H1 (cell line): ENCODE data around the gene CEP350. TPM values are rescaled to one million over a fixed set of nuclear protein-coding genes. Genes with fewer than 3 reads are reported as not detected.

Source experiments
- CTCF ChIA-PET: fragments of 300-600 bp; sonication (Branson Sonifier 250); formaldehyde crosslinking; loops from one replicate; lab custom pipeline; 2021; ENCODE audit not compliant: partially characterized antibody; lab: Charles Lee
- POLR2A ChIA-PET: fragments of 300-600 bp; sonication (Branson Sonifier 250); formaldehyde crosslinking; loops from one replicate; lab custom pipeline; 2021; ENCODE audit warnings: inconsistent platforms; ENCODE audit not compliant: partially characterized antibody; lab: Charles Lee
- DNase-seq, 2 experiments: peaks; one replicate each; pipeline versions ENCODE4 v3.0.0 to v3.0.0-alpha.2; 2010 to 2022; ENCODE audit warnings: low spot score in 2 of 2, low read depth in 1 of 2, mixed read lengths in 1 of 2
- FAIRE-seq: peaks from 2 replicates; lab custom pipeline; 2011; peaks lifted over from hg19 to GRCh38; lab: Jason Lieb, UNC
- H2AFZ ChIP-seq: 2 replicates; pipeline ENCODE4 v1.8.1; 2012; ENCODE audit warnings: low read length, inconsistent platforms
- H2AK5ac ChIP-seq: 2 replicates; pipeline ENCODE4 v1.6.1; 2013; ENCODE audit warnings: low read depth, low read length
- H2BK120ac ChIP-seq: replicated peaks from 2 replicates; pipeline ENCODE3; 2013; ENCODE audit warnings: low read depth, low read length, inconsistent platforms
- H2BK12ac ChIP-seq: 2 replicates; pipeline ENCODE4 v1.6.1; 2013; ENCODE audit warnings: low read depth, low read length
- H2BK15ac ChIP-seq: 2 replicates; pipeline ENCODE4 v1.6.1; 2013; ENCODE audit warnings: low read length
- H2BK20ac ChIP-seq: 2 replicates; pipeline ENCODE4 v1.6.1; 2013; ENCODE audit warnings: low read length
- H2BK5ac ChIP-seq: 2 replicates; pipeline ENCODE4 v1.6.1; 2013; ENCODE audit warnings: low read depth, low read length
- H3K14ac ChIP-seq: 2 replicates; pipeline ENCODE4 v1.6.1; 2013; ENCODE audit warnings: inconsistent platforms; ENCODE audit not compliant: insufficient read length
- H3K18ac ChIP-seq: 2 replicates; pipeline ENCODE4 v1.6.1; 2013; ENCODE audit warnings: low read length; ENCODE audit errors: extremely low read depth
- H3K23ac ChIP-seq: 2 replicates; pipeline ENCODE4 v1.6.1; 2013; ENCODE audit warnings: inconsistent platforms; ENCODE audit not compliant: insufficient read length
- H3K23me2 ChIP-seq: 2 replicates; pipeline ENCODE4 v1.6.1; 2013; ENCODE audit warnings: low read depth, low read length
- H3K27ac ChIP-seq: 2 replicates; pipeline ENCODE4 v1.6.1; 2011; ENCODE audit warnings: low read depth, low read length, inconsistent platforms
- H3K27me3 ChIP-seq, 4 experiments: replicated peaks in 1 of 4; 1 replicate in 1 of 4; 2 replicates in 3 of 4; pipeline versions ENCODE4 v1.6.1 to v1.8.1; 2011 to 2013; ENCODE audit warnings: low read length in 3 of 4, mild to moderate bottlenecking in 3 of 4, inconsistent platforms in 2 of 4, mixed read lengths in 2 of 4, moderate library complexity in 1 of 4; ENCODE audit not compliant: control insufficient read depth in 3 of 4, insufficient read depth in 3 of 4; ENCODE audit errors: extremely low read depth in 1 of 4
- H3K36me3 ChIP-seq, 4 experiments: 2 replicates each; pipeline versions ENCODE4 v1.6.1 to v1.8.1; 2011 to 2013; ENCODE audit warnings: mild to moderate bottlenecking in 4 of 4, low read length in 3 of 4, moderate library complexity in 2 of 4, control low read depth in 1 of 4, inconsistent platforms in 1 of 4; ENCODE audit not compliant: insufficient read depth in 4 of 4, control insufficient read depth in 2 of 4
- H3K4ac ChIP-seq: replicated peaks from 2 replicates; pipeline ENCODE3; 2013; ENCODE audit warnings: low read length, low read depth, mixed read lengths, inconsistent platforms; ENCODE audit not compliant: insufficient read length
- H3K4me1 ChIP-seq, 4 experiments: replicated peaks in 1 of 4; 1 replicate in 1 of 4; 2 replicates in 3 of 4; pipeline versions ENCODE4 v1.6.1 to v1.8.1; 2011 to 2013; ENCODE audit warnings: low read length in 3 of 4, inconsistent platforms in 2 of 4, mixed read lengths in 1 of 4; ENCODE audit not compliant: insufficient read depth in 4 of 4, control insufficient read depth in 3 of 4
- H3K4me2 ChIP-seq, 2 experiments: 2 replicates each; pipeline versions ENCODE4 v1.6.1 to v1.8.1; 2011 to 2013; ENCODE audit warnings: low read depth in 2 of 2, low read length in 2 of 2, control low read depth in 1 of 2, inconsistent platforms in 1 of 2, mild to moderate bottlenecking in 1 of 2; ENCODE audit not compliant: insufficient read depth in 1 of 2
- H3K4me3 ChIP-seq, 4 experiments: fragments of 200-600, 300-600 bp in 1 of 4; sonication (generic), shearing (Covaris generic), sonication (Bioruptor Twin) in 1 of 4; 2 replicates each; pipeline versions ENCODE4 v1.5.1 to v1.8.1; 2011 to 2016; ENCODE audit warnings: low read length in 4 of 4, low read depth in 3 of 4, control low read depth in 2 of 4, inconsistent platforms in 2 of 4, mild to moderate bottlenecking in 2 of 4, mixed read lengths in 1 of 4, moderate library complexity in 1 of 4; ENCODE audit not compliant: insufficient read depth in 2 of 4; ENCODE audit errors: extremely low read depth in 1 of 4
- H3K56ac ChIP-seq: replicated peaks from 2 replicates; pipeline ENCODE3; 2013; ENCODE audit warnings: low read depth, mild to moderate bottlenecking, mixed read lengths, low read length, inconsistent platforms; ENCODE audit not compliant: insufficient read length
- H3K79me1 ChIP-seq: 2 replicates; pipeline ENCODE4 v1.6.1; 2013; ENCODE audit warnings: low read depth, low read length, control low read depth
- H3K79me2 ChIP-seq, 2 experiments: 2 replicates each; pipeline versions ENCODE4 v1.6.1 to v1.8.1; 2012 to 2013; ENCODE audit warnings: low read length in 2 of 2, mild to moderate bottlenecking in 2 of 2, inconsistent platforms in 1 of 2; ENCODE audit not compliant: insufficient read depth in 2 of 2, control insufficient read depth in 1 of 2
- H3K9ac ChIP-seq, 4 experiments: replicated peaks in 1 of 4; 1 replicate in 1 of 4; 2 replicates in 3 of 4; pipeline versions ENCODE4 v1.6.1 to v1.8.1; 2011 to 2013; ENCODE audit warnings: low read depth in 3 of 4, low read length in 3 of 4, control low read depth in 2 of 4, mild to moderate bottlenecking in 2 of 4, moderate library complexity in 2 of 4, inconsistent platforms in 1 of 4; ENCODE audit errors: extremely low read depth in 1 of 4
- H3K9me3 ChIP-seq, 2 experiments: 2 replicates each; pipeline versions ENCODE4 v1.6.1 to v1.8.1; 2012 to 2013; ENCODE audit warnings: mild to moderate bottlenecking in 2 of 2, moderate library complexity in 2 of 2, control low read depth in 1 of 2, inconsistent platforms in 1 of 2, low read depth in 1 of 2, low read length in 1 of 2, mixed read lengths in 1 of 2; ENCODE audit not compliant: insufficient read depth in 2 of 2
- H4K20me1 ChIP-seq, 2 experiments: replicated peaks in 1 of 2; 2 replicates each; pipeline versions ENCODE3 to v1.8.1; 2011 to 2013; ENCODE audit warnings: inconsistent platforms in 2 of 2, low read length in 2 of 2, mild to moderate bottlenecking in 1 of 2; ENCODE audit not compliant: insufficient read depth in 2 of 2, control insufficient read depth in 1 of 2
- H4K5ac ChIP-seq: 2 replicates; pipeline ENCODE4 v1.6.1; 2013; ENCODE audit warnings: low read length, low read depth, mixed read lengths, inconsistent platforms; ENCODE audit not compliant: insufficient read length
- H4K8ac ChIP-seq: 2 replicates; pipeline ENCODE4 v1.8.0; 2013; ENCODE audit warnings: mild to moderate bottlenecking, moderate library complexity, low read length, inconsistent platforms; ENCODE audit not compliant: insufficient read depth; ENCODE audit errors: extremely low read depth
- H4K91ac ChIP-seq: replicated peaks from 2 replicates; pipeline ENCODE3; 2013; ENCODE audit warnings: low read length, mixed read lengths, inconsistent platforms; ENCODE audit not compliant: insufficient read length
- BACH1 ChIP-seq: IDR thresholded peaks from 2 replicates; pipeline ENCODE4 v1.6.1; 2012; ENCODE audit warnings: low read length, improper control_type of control experiment
- CEBPB ChIP-seq: IDR thresholded peaks from 2 replicates; pipeline ENCODE4 v1.6.1; 2012; ENCODE audit warnings: low read depth, low read length
- EGR1 ChIP-seq: IDR thresholded peaks from 2 replicates; pipeline ENCODE4 v1.6.1; 2011; ENCODE audit warnings: low read depth, low read length, borderline replicate concordance
- NRF1 ChIP-seq: IDR thresholded peaks from 2 replicates; pipeline ENCODE4 v1.6.1; 2011; ENCODE audit warnings: mild to moderate bottlenecking, low read depth, low read length, improper control_type of control experiment
- PHF8 ChIP-seq: fragments of 200-600 bp; sonication (generic); conservative IDR thresholded peaks from 2 replicates; pipeline ENCODE4 v1.7.1; 2012; ENCODE audit warnings: low read depth, mild to moderate bottlenecking, inconsistent platforms, low read length, moderate library complexity
- RXRA ChIP-seq: IDR thresholded peaks from 2 replicates; pipeline ENCODE4 v1.6.1; 2011; ENCODE audit warnings: low read depth, mild to moderate bottlenecking, low read length, moderate library complexity; ENCODE audit not compliant: insufficient read depth
- SP1 ChIP-seq: IDR thresholded peaks from 2 replicates; pipeline ENCODE4 v1.6.1; 2011; ENCODE audit warnings: low read depth, low read length
- TCF12 ChIP-seq: IDR thresholded peaks from 2 replicates; pipeline ENCODE4 v1.6.1; 2011; ENCODE audit warnings: low read depth, mild to moderate bottlenecking, low read length
- WGBS, 2 experiments: shearing (Covaris generic) in 1 of 2; methylation state at CpG; one replicate each; pipeline versions ENCODE4 v1.1.6 to v1.1.7; 2013 to 2015; ENCODE audit warnings: low lambda C conversion rate in 2 of 2, mixed read lengths in 2 of 2, inconsistent platforms in 1 of 2, low coverage in 1 of 2, missing lambda C conversion rate in 1 of 2; ENCODE audit not compliant: insufficient replicate concordance in 2 of 2, insufficient coverage in 1 of 2, insufficient read length in 1 of 2; ENCODE audit errors: extremely low coverage in 1 of 2, missing lambda C conversion rate in 1 of 2; 5-methylcytosine and 5-hydroxymethylcytosine counted together
- polyA plus RNA-seq, 7 experiments: library from polyadenylated mRNA; depleted of rRNA in 3 of 7; stranded (reverse) in 5 of 7; unstranded in 2 of 7; fragments of >200 nt in 5 of 7; fragments of 200-250 nt in 2 of 7; gene quantifications; 1 replicate in 5 of 7; 2 replicates in 1 of 7; 4 replicates in 1 of 7; pipeline versions ENCODE4 v1.2.1 to v1.2.3, GENCODE V29; 2011 to 2013; ENCODE audit warnings: missing spikeins in 2 of 7, mixed read lengths in 2 of 7
- total RNA-seq: library from RNA; stranded (reverse); fragmentation: NEBNext Ultra II Directional; extraction: Animal tissue kit (Norgen Biotek cat#: 25700); gene quantifications from 2 replicates; pipeline ENCODE4 v1.2.1, GENCODE V29; 2021

CEP350 gene
- total and polyA plus RNA-seq, 2 of the 8 experiments (the other 6 are each of a cell fraction or from before 2014, with no cell fraction given): 5.6 to 39.4 TPM

DNA sequence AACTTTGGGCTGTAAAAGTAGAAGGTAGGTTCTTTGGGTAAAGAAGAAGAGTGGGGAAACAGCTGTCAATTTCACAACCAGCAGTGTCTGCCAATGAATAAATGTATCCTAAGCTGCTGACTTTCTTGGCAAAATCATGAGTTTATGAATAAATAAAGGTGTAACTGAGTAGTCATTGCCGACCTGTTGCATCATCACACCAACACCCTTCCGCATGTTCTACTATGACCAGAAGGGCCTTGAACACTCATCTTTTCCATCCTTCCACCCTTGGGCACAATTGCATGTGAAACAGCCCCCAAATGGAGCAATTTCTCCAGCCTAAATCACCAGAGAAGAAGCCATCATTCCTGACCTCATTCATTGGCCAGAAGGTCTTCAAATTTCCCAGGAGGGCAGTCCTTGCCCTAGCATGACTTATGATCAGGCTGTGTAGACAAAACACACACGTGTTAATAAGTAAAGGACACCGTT lies 168.9 kb downstream of the CEP350 start:
- FAIRE-seq: no peak

More for the DNA sequence above, 168.9 kb downstream of the CEP350 start:
- ChIA-PET POLR2A (no interaction called here), CTCF (interaction anchor here (1.6 to 2.2 kb wide), 4 partner anchors 20 to 56 kb away, joined by 3 to 12 read pairs (median 7); no protein-coding TSS in a partner anchor)
- Histone ChIP-seq H4K5ac (no peak overlapping the region), H2BK12ac (no peak overlapping the region), H4K8ac (no peak overlapping the region), H4K20me1 (no peaks in the 10 kb centered on the region), H2BK15ac (no peak overlapping the region), H3K14ac (no peak overlapping the region), H3K56ac (no peak overlapping the region), H3K9ac (no peak overlapping the region), H3K36me3 (no peaks in the 10 kb centered on the region), H2BK5ac (no peak overlapping the region), H2BK20ac (no peak overlapping the region), H3K79me1 (no peaks in the 10 kb centered on the region), H3K23ac (no peak overlapping the region), H3K9me3 (no peaks in the 10 kb centered on the region), H3K4me3 (no peak overlapping the region), H3K4ac (no peak overlapping the region), H2AK5ac (no peak overlapping the region), H3K4me2 (no peak overlapping the region), H3K27me3 (no peaks in the 10 kb centered on the region), H3K23me2 (no peaks in the 10 kb centered on the region), H3K79me2 (no peaks in the 10 kb centered on the region), H3K4me1 (0 out of 7 replicates have a peak, but pooled peaks cover 0 to 4% (median 0%) of the 10 kb centered on the region in 4 experiments), H2BK120ac (no peak overlapping the region), H4K91ac (no peak overlapping the region), H3K27ac (no peak overlapping the region), H3K18ac (no peak overlapping the region), H2AFZ (no peak overlapping the region)
- DNase-seq: no peak
- 93% methylated on average over 4 of the region's 4 CpGs; no CpG with 5 or more reads in 1 of the 2 experiments for WGBS, 2 experiments
- no peak for TF ChIP-seq BACH1
- no peak for TF ChIP-seq SP1
- TF ChIP-seq PHF8: no peak
- no peak for TF ChIP-seq RXRA
- TF ChIP-seq NRF1: no peak
- TF ChIP-seq TCF12: no peak
- 0 out of 2 replicates have a peak, but pooled peaks have one; percentile 29 for TF ChIP-seq CEBPB
- TF ChIP-seq EGR1: no peak
